K562 (cell line): ENCODE results near the gene ZNF687. TPM values are rescaled to one million over a fixed set of nuclear protein-coding genes. Genes with fewer than 3 reads are reported as not detected.

Experiments used
- ATF7 ChIP-seq: fragments of 450-650 bp; IDR thresholded peaks from 2 replicates; pipeline ENCODE4 v1.7.1; 2014; ENCODE audit warnings: mild to moderate bottlenecking, moderate library complexity
- CCNT2 ChIP-seq: IDR thresholded peaks from 2 replicates; pipeline ENCODE4 v1.6.1; 2011; ENCODE audit warnings: borderline replicate concordance, low read depth, mild to moderate bottlenecking, moderate library complexity, mixed read lengths, low read length; ENCODE audit not compliant: insufficient read length; ENCODE audit errors: extremely low read depth
- CEBPZ ChIP-seq: fragments of 150-350 bp; IDR thresholded peaks from 2 replicates; pipeline ENCODE4 v1.6.1; 2014; ENCODE audit warnings: low read depth, mild to moderate bottlenecking, low read length, borderline replicate concordance
- ELF4 ChIP-seq: fragments of 450-650 bp; formaldehyde crosslinking; IDR thresholded peaks from 2 replicates; pipeline ENCODE4 v1.4.0; 2022; ENCODE audit warnings: missing genetic modification characterization
- FOXJ3 ChIP-seq: sonication (generic); formaldehyde crosslinking; IDR thresholded peaks from 2 replicates; pipeline ENCODE4 v1.4.0; 2020; ENCODE audit warnings: mild to moderate bottlenecking, missing genetic modification reagents
- GABPB1 ChIP-seq: sonication (generic); formaldehyde crosslinking; IDR thresholded peaks from 2 replicates; pipeline ENCODE4 v1.8.0; 2022; ENCODE audit warnings: mild to moderate bottlenecking, missing genetic modification reagents
- GMEB1 ChIP-seq: fragments of 250-450 bp; sonication (Bioruptor Pico); IDR thresholded peaks from 2 replicates; pipeline ENCODE4 v1.4.0; 2020; ENCODE audit warnings: mild to moderate bottlenecking
- MBD2 ChIP-seq: sonication (generic); IDR thresholded peaks from 2 replicates; pipeline ENCODE4 v1.6.1; 2016; ENCODE audit warnings: low read depth, borderline replicate concordance
- POLR2B ChIP-seq: fragments of 450-650 bp; IDR thresholded peaks from 2 replicates; pipeline ENCODE4 v1.6.1; 2018; ENCODE audit warnings: low read depth; ENCODE audit not compliant: partially characterized antibody
- RAD21 ChIP-seq, 2 experiments: fragments of 250-450 bp in 1 of 2; fragments of 450-650 bp in 1 of 2; sonication (Bioruptor Pico) in 1 of 2; formaldehyde crosslinking in 1 of 2; IDR thresholded peaks in 1 of 2; conservative IDR thresholded peaks in 1 of 2; 2 replicates each; pipeline versions ENCODE4 v1.4.0 to v1.8.0; 2020 to 2022; ENCODE audit warnings: mild to moderate bottlenecking in 2 of 2, moderate library complexity in 1 of 2
- RNF2 ChIP-seq: sonication (generic); IDR thresholded peaks from 2 replicates; pipeline ENCODE4 v1.6.1; 2016
- SETDB1 ChIP-seq: IDR thresholded peaks from one replicate; pipeline ENCODE4 v1.6.1; 2012; ENCODE audit warnings: low read length, control low read depth, inconsistent platforms
- TCF7L2 ChIP-seq: fragments of 150-350 bp; IDR thresholded peaks from 2 replicates; pipeline ENCODE4 v1.6.1; 2016; ENCODE audit warnings: low read depth, mild to moderate bottlenecking, low read length, moderate library complexity
- TFAP4 ChIP-seq: sonication (generic); formaldehyde crosslinking; IDR thresholded peaks from 2 replicates; pipeline ENCODE4 v1.8.0; 2022; ENCODE audit warnings: missing genetic modification reagents, mild to moderate bottlenecking, moderate library complexity, borderline replicate concordance
- ZBTB11 ChIP-seq, 3 experiments: fragments of 200-800 bp in 1 of 3; fragments of 250-450 bp in 1 of 3; fragments of 450-650 bp in 1 of 3; sonication (Bioruptor Pico) in 1 of 3; sonication (Bioruptor generic) in 1 of 3; formaldehyde crosslinking in 1 of 3; IDR thresholded peaks; 2 replicates each; pipeline versions ENCODE4 v1.6.1 to v1.8.0; 2016 to 2022; ENCODE audit warnings: mild to moderate bottlenecking in 2 of 3, missing genetic modification characterization in 2 of 3, missing compliant biosample characterization in 1 of 3, moderate library complexity in 1 of 3
- polyA plus RNA-seq, 8 experiments: library from polyadenylated mRNA; depleted of rRNA in 4 of 8; stranded (reverse) in 5 of 8; unstranded in 3 of 8; fragments of >200 nt; fragmentation: Nextera tagmentation in 2 of 8; fragmentation: Illumina TruSeq in 1 of 8; extraction: Ambion mirVana in 2 of 8; extraction: Trizol in 1 of 8; gene quantifications; 2 replicates each; pipeline versions ENCODE4 v1.2.1 to v1.2.3, GENCODE V29; 2011 to 2014; ENCODE audit warnings: inconsistent platforms in 1 of 8, missing spikeins in 1 of 8
- total RNA-seq, 7 experiments: library from RNA; depleted of rRNA in 6 of 7; stranded (reverse); fragments of >200 nt in 6 of 7; fragmentation: Illumina TruSeq in 2 of 7; extraction: Trizol in 2 of 7; gene quantifications; 2 replicates each; pipeline versions ENCODE4 v1.2.1 to v1.2.3, GENCODE V29; 2011 to 2021; ENCODE audit warnings: low replicate concordance in 1 of 7

The ZNF687 gene
- total and polyA plus RNA-seq, 9 of the 15 experiments (the other 6 are each of a cell fraction or from before 2014, with no cell fraction given) = 0.13 to 26.4 (median 10.6) TPM

- TF ChIP-seq ZBTB11 (CRISPR knock-in tag; IDR thresholded peaks at IDR 0.05) (no peak; a peak in 1 of 6 replicates), TCF7L2 (no peak), CCNT2 (no peak), GMEB1 (CRISPR knock-in tag) (no peak), FOXJ3 (CRISPR knock-in tag) (no peak), POLR2B (peak; percentile 97), MBD2 (peak; percentile 99), TFAP4 (peak; percentile 100), ATF7 (peak; percentile 58; the same call in 1 of the 2 replicates), CEBPZ (no peak), SETDB1 (no peak), RAD21 (CRISPR knock-in tag; conservative IDR thresholded peaks at IDR 0.05 in 1 of 2, IDR thresholded peaks at IDR 0.05 in 1 of 2) (no peak), GABPB1 (CRISPR knock-in tag) (peak; percentile 90), ELF4 (CRISPR knock-in tag) (peak; percentile 85; the same call in 1 of the 2 replicates), RNF2 (peak; percentile 23; the same call in 1 of the 2 replicates)
These were observed 27.6 kb upstream of the ZNF687 start, which contains the start of gene PSMD4 (continued) for GRCh38 chr1:151254217-151255213.
